ENCODE measurements around the gene RFXANK. TPM values are rescaled to one million over a fixed set of nuclear protein-coding genes. Genes with fewer than 3 reads are reported as not detected.
A peak's percentile ranks its signal among the peaks of the same experiment; 100 is the strongest.

The RFXANK gene
- total RNA-seq, 1 experiment from 2014 or later = 78.7 TPM

- TF ChIP-seq HMGXB4 (CRISPR knock-in tag; IDR thresholded peaks at IDR 0.05) (no peak), ZBTB43 (CRISPR knock-in tag; IDR thresholded peaks at IDR 0.05) (0 out of 2 replicates have a peak, but pooled peaks have one; percentile 55), EMX1 (CRISPR knock-in tag; IDR thresholded peaks at IDR 0.05) (no peak), RORB (CRISPR knock-in tag; IDR thresholded peaks at IDR 0.05) (no peak), KAT7 (CRISPR knock-in tag; IDR thresholded peaks at IDR 0.05; ENCODE audit: borderline replicate concordance) (no peak), SOX15 (CRISPR knock-in tag; IDR thresholded peaks at IDR 0.05) (no peak), SP1 (CRISPR knock-in tag; conservative IDR thresholded peaks at IDR 0.05) (0 out of 2 replicates have a peak, but pooled peaks have one; percentile 42), GRHL2 (CRISPR knock-in tag; IDR thresholded peaks at IDR 0.05; ENCODE audit: insufficient replicate concordance, severe bottlenecking) (no peak), NFYB (CRISPR knock-in tag; conservative IDR thresholded peaks at IDR 0.05; ENCODE audit: low read depth) (no peak), CREB1 (CRISPR knock-in tag; IDR thresholded peaks at IDR 0.05) (peak; percentile 66; the same call in 1 of the 2 replicates), ESRRA (CRISPR knock-in tag; IDR thresholded peaks at IDR 0.05; ENCODE audit: borderline replicate concordance) (peak; percentile 64; the same call in 1 of the 2 replicates), ZNF425 (CRISPR knock-in tag; conservative IDR thresholded peaks at IDR 0.05) (no peak), ZNF281 (CRISPR knock-in tag; IDR thresholded peaks at IDR 0.05) (peak; percentile 80; the same call in 1 of the 2 replicates), MXD4 (CRISPR knock-in tag; IDR thresholded peaks at IDR 0.05; ENCODE audit: borderline replicate concordance) (no peak), TP53 (CRISPR knock-in tag; IDR thresholded peaks at IDR 0.05) (0 out of 2 replicates have a peak, but pooled peaks have one; percentile 58), TEAD4 (CRISPR knock-in tag; IDR thresholded peaks at IDR 0.05) (peak; percentile 85; the same call in 1 of the 2 replicates)
- TF ChIP-seq, protein P1, sequence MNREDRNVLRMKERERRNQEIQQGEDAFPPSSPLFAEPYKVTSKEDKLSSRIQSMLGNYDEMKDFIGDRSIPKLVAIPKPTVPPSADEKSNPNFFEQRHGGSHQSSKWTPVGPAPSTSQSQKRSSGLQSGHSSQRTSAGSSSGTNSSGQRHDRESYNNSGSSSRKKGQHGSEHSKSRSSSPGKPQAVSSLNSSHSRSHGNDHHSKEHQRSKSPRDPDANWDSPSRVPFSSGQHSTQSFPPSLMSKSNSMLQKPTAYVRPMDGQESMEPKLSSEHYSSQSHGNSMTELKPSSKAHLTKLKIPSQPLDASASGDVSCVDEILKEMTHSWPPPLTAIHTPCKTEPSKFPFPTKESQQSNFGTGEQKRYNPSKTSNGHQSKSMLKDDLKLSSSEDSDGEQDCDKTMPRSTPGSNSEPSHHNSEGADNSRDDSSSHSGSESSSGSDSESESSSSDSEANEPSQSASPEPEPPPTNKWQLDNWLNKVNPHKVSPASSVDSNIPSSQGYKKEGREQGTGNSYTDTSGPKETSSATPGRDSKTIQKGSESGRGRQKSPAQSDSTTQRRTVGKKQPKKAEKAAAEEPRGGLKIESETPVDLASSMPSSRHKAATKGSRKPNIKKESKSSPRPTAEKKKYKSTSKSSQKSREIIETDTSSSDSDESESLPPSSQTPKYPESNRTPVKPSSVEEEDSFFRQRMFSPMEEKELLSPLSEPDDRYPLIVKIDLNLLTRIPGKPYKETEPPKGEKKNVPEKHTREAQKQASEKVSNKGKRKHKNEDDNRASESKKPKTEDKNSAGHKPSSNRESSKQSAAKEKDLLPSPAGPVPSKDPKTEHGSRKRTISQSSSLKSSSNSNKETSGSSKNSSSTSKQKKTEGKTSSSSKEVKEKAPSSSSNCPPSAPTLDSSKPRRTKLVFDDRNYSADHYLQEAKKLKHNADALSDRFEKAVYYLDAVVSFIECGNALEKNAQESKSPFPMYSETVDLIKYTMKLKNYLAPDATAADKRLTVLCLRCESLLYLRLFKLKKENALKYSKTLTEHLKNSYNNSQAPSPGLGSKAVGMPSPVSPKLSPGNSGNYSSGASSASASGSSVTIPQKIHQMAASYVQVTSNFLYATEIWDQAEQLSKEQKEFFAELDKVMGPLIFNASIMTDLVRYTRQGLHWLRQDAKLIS (CRISPR knock-in tag; IDR thresholded peaks at IDR 0.05; ENCODE audit: borderline replicate concordance) = peak; percentile 63; the same call in 1 of the 2 replicates
- TF ChIP-seq, protein P2, sequence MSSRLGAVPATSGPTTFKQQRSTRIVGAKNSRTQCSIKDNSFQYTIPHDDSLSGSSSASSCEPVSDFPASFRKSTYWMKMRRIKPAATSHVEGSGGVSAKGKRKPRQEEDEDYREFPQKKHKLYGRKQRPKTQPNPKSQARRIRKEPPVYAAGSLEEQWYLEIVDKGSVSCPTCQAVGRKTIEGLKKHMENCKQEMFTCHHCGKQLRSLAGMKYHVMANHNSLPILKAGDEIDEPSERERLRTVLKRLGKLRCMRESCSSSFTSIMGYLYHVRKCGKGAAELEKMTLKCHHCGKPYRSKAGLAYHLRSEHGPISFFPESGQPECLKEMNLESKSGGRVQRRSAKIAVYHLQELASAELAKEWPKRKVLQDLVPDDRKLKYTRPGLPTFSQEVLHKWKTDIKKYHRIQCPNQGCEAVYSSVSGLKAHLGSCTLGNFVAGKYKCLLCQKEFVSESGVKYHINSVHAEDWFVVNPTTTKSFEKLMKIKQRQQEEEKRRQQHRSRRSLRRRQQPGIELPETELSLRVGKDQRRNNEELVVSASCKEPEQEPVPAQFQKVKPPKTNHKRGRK (CRISPR knock-in tag; IDR thresholded peaks at IDR 0.05; ENCODE audit: borderline replicate concordance) = no peak
- TF ChIP-seq, protein P3, sequence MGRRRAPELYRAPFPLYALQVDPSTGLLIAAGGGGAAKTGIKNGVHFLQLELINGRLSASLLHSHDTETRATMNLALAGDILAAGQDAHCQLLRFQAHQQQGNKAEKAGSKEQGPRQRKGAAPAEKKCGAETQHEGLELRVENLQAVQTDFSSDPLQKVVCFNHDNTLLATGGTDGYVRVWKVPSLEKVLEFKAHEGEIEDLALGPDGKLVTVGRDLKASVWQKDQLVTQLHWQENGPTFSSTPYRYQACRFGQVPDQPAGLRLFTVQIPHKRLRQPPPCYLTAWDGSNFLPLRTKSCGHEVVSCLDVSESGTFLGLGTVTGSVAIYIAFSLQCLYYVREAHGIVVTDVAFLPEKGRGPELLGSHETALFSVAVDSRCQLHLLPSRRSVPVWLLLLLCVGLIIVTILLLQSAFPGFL (CRISPR knock-in tag; IDR thresholded peaks at IDR 0.05; ENCODE audit: borderline replicate concordance) = no peak
- TF ChIP-seq, protein P4, sequence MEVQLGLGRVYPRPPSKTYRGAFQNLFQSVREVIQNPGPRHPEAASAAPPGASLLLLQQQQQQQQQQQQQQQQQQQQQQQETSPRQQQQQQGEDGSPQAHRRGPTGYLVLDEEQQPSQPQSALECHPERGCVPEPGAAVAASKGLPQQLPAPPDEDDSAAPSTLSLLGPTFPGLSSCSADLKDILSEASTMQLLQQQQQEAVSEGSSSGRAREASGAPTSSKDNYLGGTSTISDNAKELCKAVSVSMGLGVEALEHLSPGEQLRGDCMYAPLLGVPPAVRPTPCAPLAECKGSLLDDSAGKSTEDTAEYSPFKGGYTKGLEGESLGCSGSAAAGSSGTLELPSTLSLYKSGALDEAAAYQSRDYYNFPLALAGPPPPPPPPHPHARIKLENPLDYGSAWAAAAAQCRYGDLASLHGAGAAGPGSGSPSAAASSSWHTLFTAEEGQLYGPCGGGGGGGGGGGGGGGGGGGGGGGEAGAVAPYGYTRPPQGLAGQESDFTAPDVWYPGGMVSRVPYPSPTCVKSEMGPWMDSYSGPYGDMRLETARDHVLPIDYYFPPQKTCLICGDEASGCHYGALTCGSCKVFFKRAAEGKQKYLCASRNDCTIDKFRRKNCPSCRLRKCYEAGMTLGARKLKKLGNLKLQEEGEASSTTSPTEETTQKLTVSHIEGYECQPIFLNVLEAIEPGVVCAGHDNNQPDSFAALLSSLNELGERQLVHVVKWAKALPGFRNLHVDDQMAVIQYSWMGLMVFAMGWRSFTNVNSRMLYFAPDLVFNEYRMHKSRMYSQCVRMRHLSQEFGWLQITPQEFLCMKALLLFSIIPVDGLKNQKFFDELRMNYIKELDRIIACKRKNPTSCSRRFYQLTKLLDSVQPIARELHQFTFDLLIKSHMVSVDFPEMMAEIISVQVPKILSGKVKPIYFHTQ (CRISPR knock-in tag; IDR thresholded peaks at IDR 0.05) = no peak
Observed at GRCh38 chr19:19214892-19215291, 22.8 kb downstream of the RFXANK start (continued).
